Activated CD4-positive, CD25-positive, alpha-beta regulatory T cell treated with anti-CD3 and anti-CD28 coated beads, Interleukin-2, amount 50 U/mL, for 24 hours (primary cell): ENCODE data around the gene VDAC1.
A peak's percentile ranks its signal among the peaks of the same experiment; 100 is the strongest.

Experiments used
- ATAC-seq, 2 donors: fragments of 150-1000 bp; cut with Tn5 transposase; one replicate each; pipeline ENCODE4 v1.10.0; 2021; ENCODE audit warnings: mild to moderate bottlenecking in 1 of 2, moderate library complexity in 1 of 2

The VDAC1 gene

GRCh38 chr5:134022333-134022732 is 17.6 kb upstream of the VDAC1 start:
- no peak for ATAC-seq

- no peak for ATAC-seq
These were observed 15.4 kb upstream of the VDAC1 start for GRCh38 chr5:134020188-134020587.

GRCh38 chr5:134019636-134020035 is 14.9 kb upstream of the VDAC1 start:
- no peak for ATAC-seq

GRCh38 chr5:134018986-134019316 is 14.2 kb upstream of the VDAC1 start:
- no peak for ATAC-seq

- ATAC-seq = no peak
These were observed 13.6 kb upstream of the VDAC1 start for GRCh38 chr5:134018154-134018985.

GRCh38 chr5:134008266-134008749 is 3.5 kb upstream of the VDAC1 start:
- no peak for ATAC-seq

GRCh38 chr5:134007581-134008265 is 2.9 kb upstream of the VDAC1 start:
- no peak for ATAC-seq

- ATAC-seq = no peak
These were observed 1.3 kb upstream of the VDAC1 start for GRCh38 chr5:134006115-134006514.

GRCh38 chr5:134005417-134006061 is 764 bp upstream of the VDAC1 start:
- ATAC-seq = no peak

- ATAC-seq = peak; percentile 10 to 14
These were observed 754 bp downstream of the VDAC1 start for GRCh38 chr5:134003817-134004625.

- ATAC-seq = peak in 1 of 2 donors; percentile 12
These were observed 1.5 kb downstream of the VDAC1 start for GRCh38 chr5:134003064-134003816.

GRCh38 chr5:134001938-134002731 is 2.6 kb downstream of the VDAC1 start:
- ATAC-seq = no peak

- ATAC-seq = no peak
These were observed 3.9 kb downstream of the VDAC1 start for GRCh38 chr5:134000696-134001453.

- ATAC-seq = no peak
These were observed 4.7 kb downstream of the VDAC1 start for GRCh38 chr5:134000091-134000511.

- no peak for ATAC-seq
These were observed 6.0 kb downstream of the VDAC1 start for GRCh38 chr5:133998807-133999206.

- no peak for ATAC-seq
These were observed 6.7 kb downstream of the VDAC1 start for GRCh38 chr5:133998042-133998441.

- ATAC-seq = no peak
These were observed 8.0 kb downstream of the VDAC1 start for GRCh38 chr5:133996683-133997252.

GRCh38 chr5:133995883-133996563 is 8.8 kb downstream of the VDAC1 start:
- no peak for ATAC-seq

GRCh38 chr5:133995341-133995740 is 9.4 kb downstream of the VDAC1 start:
- no peak for ATAC-seq
